NCI-H1092 treated with DMSO at 0.1 percent for 48 hours (cell line): ENCODE measurements around the gene RHEB.

Source experiments
- DNase-seq: peaks from one replicate; lab custom pipeline; 2025; lab: John Stamatoyannopoulos, UW

RHEB gene

GRCh38 chr7:151524845-151525244 is 5.2 kb upstream of the RHEB start:
- no peak for DNase-seq

DNA sequence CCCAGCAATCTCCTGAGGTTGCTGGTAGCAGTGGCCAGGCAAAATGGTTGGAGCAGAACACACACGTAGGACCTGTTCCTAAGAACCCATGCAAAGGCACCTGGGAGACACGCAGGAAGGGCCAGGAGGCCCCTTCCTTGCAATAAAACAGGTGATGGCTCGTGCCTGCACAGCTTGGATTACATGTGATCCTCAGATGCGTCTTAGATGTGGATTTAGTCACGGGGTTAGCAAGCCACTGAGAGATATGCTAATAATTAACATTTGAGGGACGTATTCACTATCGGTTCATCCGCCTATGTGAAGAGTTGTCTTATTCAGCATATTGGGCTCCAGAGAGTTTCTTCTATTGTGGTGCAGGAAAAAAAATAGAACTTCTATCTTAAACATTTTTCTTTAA is 4.6 kb upstream of the RHEB start:
- no peak for DNase-seq

GRCh38 chr7:151520419-151521261 is 945 bp upstream of the RHEB start:
- peak; percentile 70 for DNase-seq

DNA sequence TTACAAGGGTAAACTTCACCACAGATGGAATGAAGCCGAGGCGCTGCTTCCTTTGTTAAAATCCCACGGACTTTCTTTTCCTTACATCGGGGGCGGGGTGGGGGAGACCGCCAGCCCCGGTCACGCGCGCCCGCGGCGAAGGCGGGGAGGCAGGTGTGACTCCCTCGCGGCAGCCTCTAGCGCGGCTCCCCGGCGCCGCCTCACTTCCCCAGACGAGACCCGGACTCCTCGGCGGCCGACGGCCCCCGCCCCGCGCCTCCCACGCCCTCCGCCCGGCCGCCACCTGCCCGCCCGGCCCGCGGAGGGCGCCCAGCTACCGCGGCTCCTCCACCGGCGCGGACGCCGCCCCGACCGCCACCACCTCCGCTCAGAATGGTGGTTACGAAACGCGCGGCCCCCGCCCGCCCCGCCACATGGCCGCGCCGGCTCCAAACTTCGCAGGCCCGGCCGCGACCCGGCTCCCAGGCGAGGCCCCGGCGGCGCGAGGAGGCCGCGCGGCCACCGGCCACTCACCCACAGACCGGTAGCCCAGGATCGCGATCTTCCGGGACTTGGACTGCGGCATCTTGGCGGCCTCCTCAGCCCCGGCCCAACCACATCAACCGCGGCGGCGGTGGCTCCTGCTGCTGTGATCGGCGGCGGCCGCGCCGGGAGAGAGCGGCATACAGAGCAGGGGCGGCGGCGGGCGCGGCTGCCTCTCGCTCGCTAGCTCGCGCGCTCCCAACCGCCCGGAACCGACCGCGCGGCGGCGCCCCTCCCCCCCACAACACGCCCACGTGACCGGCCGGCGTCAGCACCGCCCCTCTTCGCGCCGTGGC is 539 bp downstream of the RHEB start:
- DNase-seq, result peak; percentile 27

- peak; percentile 45 for DNase-seq
Measured at GRCh38 chr7:151518105-151518946, 1.4 kb downstream of the RHEB start.

GRCh38 chr7:151517601-151518104 is 2.0 kb downstream of the RHEB start:
- DNase-seq, result no peak

DNA sequence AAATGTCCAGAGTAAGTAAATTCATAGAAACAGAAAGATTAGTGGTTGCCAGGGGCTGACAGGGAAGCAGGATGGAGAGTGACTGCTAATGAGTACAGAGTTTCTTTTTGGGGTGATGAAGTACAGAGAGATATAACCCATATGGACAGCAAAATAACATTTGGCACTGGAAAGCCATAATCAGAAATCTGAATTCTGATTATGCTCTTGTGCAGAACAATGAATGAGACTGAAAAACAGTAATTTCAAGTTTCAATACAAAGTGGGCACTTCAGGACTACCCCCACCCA is 4.5 kb downstream of the RHEB start:
- no peak for DNase-seq

- no peak for DNase-seq
Measured at GRCh38 chr7:151514461-151515275, 5.0 kb downstream of the RHEB start.

DNA sequence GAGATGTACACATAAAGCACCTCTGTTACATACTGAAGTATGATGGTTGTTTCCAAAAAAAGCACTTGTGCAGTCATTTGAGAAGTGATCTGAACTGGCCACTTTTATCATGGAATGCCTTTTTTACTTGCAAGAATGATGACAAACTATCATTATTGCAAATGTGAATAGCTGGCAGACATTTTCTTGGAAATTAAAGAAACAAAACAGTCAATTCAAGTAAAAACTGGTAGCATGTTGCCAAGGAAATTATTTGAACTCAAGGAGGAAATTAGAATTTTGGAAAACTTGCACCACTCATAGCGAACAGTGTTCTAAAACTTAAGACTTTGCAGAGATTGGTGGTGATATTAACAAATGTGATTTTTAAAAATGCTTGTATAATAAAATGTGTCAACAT is 6.6 kb downstream of the RHEB start:
- DNase-seq, result no peak

DNA sequence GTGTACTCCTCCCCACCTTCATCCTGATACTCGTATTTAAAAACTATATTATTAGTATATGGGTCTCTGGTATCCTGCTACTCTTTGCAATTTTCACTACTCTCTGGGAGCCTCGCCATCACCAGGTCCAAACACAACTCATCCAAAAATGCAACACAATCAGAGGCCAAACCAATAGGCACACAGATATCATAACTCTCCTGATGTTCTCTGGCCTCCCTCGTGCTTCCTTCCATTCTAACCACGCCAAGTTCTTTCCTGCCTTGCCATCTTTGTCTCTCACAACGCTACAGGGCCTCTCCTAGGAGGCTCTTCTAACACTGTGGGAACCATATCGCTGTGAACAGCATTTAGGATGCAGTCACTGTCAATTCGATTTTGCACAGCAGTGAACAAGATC is 7.3 kb downstream of the RHEB start:
- no peak for DNase-seq

GRCh38 chr7:151511946-151512345 is 7.7 kb downstream of the RHEB start:
- DNase-seq, result no peak

- no peak for DNase-seq
Measured at GRCh38 chr7:151511270-151511669, 8.4 kb downstream of the RHEB start.

DNA sequence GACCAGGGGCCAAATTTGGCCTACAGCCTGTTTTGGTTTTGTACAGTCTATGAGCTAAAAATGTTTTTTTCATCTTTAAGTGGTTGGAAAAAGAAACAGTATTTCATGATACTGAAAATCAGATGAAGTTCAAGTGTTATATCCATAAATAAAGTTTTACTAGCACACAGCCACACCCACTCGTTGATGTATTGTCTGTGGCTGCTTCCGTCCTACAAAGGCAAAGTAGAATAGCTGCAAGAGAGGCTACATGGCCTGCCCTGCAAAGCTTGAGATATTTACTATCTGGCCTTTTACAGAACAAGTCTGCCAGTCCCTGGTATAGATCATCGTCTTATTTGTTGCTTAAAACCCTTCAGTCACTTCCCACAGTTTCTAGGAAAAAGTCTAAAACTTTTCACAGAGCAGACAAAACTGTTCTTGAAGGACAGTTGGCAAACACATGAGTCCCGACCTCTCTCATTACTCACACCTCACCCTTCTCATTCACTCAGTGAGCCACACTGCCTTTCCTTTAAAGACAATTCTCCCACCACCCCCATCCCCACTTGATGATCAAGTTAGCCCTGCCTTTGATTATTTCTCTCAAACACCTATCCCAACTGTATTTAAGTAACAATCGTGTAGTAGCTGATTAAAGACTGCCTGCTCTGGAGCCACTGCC is 9.9 kb downstream of the RHEB start:
- no peak for DNase-seq

- no peak for DNase-seq
Measured at GRCh38 chr7:151508991-151509390, 10.7 kb downstream of the RHEB start.

- DNase-seq, result no peak
Measured at GRCh38 chr7:151507806-151508205, 11.9 kb downstream of the RHEB start.

GRCh38 chr7:151506901-151507382 is 12.8 kb downstream of the RHEB start:
- DNase-seq, result no peak

DNA sequence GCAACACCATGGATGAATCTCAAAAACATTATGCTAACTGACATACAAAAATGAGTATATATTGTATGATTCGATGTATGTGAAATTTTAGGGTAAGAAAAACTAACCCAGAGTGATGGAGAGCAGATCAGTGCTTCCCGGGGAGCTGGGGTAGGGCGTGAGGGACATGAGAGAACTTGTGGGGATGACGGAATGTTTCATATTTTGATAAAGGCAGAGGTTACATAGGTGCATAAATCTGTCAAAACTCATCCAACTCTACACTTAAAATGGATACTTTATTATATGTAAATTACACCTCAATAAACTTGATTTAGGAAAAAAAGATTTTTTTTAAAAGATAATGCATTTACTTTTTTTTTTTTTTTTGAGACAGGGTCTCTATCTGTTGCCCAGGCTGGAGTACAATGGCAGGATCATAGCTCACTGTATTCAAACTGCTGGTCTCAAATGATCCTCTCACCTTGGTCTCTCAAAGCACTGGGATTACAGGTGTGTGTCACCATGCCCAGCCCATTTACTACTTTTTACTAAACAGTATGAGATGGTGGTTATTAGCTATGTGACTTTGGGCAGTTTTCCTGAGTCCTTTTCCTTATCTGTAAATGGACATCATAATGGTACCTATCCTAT is 13.7 kb downstream of the RHEB start:
- DNase-seq, result no peak

- DNase-seq, result no peak
Measured at GRCh38 chr7:151505433-151505832, 14.3 kb downstream of the RHEB start.

DNA sequence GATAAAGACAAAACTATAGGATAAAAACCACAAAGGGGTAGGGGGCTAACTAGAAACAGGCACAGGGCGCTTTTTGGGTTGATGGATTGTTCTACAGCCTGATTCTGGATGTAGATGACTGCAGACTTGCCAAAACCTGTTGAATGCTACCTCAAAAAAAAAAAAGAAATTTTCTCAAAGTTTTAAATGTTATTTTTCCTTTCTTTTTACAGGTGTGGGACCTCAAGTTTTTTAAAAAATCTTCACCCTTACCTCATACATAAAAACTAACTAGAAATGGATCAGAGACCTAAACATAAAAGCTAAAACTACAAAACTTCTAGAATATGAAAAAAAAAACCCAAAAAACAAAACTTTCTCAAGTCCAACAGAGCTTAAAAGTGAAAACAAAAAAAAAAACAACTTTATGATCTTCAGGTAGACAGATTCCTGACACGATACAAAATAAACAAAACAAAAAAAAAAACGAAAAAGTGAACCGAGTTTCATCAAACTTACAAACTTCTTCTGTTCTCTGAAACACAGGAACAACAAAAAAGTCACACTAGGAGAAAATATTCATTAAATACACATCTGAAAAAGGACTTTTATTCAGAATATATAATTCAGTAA is 14.9 kb downstream of the RHEB start:
- DNase-seq, result no peak
